AG09309 (cell line): ENCODE measurements around the gene IQCE.
A peak's percentile ranks its signal among the peaks of the same experiment; 100 is the strongest.

Experiments used
- DNase-seq: peaks from one replicate; pipeline ENCODE4 v3.0.0-alpha.2; 2010; ENCODE audit warnings: low read depth
- H3K4me3 ChIP-seq: 2 replicates; pipeline ENCODE4 v1.5.1; 2011; ENCODE audit warnings: mild to moderate bottlenecking, low read depth, low read length, moderate library complexity; ENCODE audit not compliant: control insufficient read depth
- CTCF ChIP-seq: IDR thresholded peaks from 2 replicates; pipeline ENCODE4 v1.5.1; 2011; ENCODE audit warnings: mild to moderate bottlenecking, low read depth, low read length, inconsistent platforms; ENCODE audit not compliant: insufficient read depth, control insufficient read depth; ENCODE audit errors: missing control alignments

Gene IQCE

GRCh38 chr7:2638224-2638991 lies 79.6 kb downstream of the IQCE start:
- no peak for TF ChIP-seq CTCF
- no peak overlapping the region; the same call in none of the 2 replicates for H3K4me3 ChIP-seq
- peak; percentile 43 for DNase-seq

DNA sequence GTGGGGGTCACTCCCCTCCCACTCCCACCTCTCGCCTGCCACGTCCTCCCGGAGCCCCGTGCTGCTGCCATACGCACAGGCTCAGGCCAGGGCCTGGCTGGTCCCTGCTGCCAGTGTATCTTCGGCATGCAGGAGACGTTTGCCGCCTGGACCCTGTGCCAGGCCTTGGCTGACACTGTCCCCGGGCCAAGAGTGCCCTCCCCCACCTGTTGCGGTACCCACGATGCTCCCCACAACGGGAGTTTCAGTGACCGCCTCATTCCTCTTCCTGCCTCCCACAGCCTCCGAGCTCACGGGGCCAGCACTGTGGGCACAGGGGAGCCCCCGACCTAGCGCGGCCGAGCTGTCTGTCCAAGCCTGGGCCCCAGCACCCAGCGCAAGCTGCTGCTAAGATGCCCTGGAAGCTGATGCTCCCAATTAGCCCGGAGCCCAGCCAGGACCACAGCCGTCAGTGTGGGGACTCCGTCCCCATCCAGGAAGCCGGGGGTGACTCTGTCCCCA lies 80.5 kb downstream of the IQCE start:
- no peak overlapping the region for H3K4me3 ChIP-seq
- TF ChIP-seq CTCF = no peak
- DNase-seq = no peak

- no peak overlapping the region for H3K4me3 ChIP-seq
- TF ChIP-seq CTCF = no peak
- DNase-seq = no peak
Observed at GRCh38 chr7:2639695-2640481, 81.1 kb downstream of the IQCE start.

DNA sequence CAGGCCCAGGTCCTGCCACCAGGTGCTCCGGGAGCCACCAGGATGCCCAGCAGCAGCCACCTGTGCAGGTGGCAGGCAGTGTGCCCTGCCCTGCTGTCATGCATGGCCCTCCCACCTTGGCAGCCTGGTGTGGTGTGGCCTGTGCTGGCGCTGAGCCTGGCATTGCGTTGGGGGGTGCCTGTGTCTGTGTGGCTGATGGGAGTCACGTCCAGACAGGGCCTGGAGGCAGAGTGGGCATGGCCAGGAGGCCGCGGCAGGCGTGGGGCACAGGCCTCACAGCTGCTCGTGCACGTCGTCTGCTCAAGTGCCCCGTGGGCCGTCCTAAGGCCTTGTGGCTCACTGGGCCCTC lies 81.7 kb downstream of the IQCE start:
- no peak for TF ChIP-seq CTCF
- no peak overlapping the region for H3K4me3 ChIP-seq
- DNase-seq = no peak

- H3K4me3 ChIP-seq = peak overlapping the region; percentile 11
- no peak for TF ChIP-seq CTCF
- no peak for DNase-seq
Observed at GRCh38 chr7:2640846-2641316, 82.1 kb downstream of the IQCE start.

DNA sequence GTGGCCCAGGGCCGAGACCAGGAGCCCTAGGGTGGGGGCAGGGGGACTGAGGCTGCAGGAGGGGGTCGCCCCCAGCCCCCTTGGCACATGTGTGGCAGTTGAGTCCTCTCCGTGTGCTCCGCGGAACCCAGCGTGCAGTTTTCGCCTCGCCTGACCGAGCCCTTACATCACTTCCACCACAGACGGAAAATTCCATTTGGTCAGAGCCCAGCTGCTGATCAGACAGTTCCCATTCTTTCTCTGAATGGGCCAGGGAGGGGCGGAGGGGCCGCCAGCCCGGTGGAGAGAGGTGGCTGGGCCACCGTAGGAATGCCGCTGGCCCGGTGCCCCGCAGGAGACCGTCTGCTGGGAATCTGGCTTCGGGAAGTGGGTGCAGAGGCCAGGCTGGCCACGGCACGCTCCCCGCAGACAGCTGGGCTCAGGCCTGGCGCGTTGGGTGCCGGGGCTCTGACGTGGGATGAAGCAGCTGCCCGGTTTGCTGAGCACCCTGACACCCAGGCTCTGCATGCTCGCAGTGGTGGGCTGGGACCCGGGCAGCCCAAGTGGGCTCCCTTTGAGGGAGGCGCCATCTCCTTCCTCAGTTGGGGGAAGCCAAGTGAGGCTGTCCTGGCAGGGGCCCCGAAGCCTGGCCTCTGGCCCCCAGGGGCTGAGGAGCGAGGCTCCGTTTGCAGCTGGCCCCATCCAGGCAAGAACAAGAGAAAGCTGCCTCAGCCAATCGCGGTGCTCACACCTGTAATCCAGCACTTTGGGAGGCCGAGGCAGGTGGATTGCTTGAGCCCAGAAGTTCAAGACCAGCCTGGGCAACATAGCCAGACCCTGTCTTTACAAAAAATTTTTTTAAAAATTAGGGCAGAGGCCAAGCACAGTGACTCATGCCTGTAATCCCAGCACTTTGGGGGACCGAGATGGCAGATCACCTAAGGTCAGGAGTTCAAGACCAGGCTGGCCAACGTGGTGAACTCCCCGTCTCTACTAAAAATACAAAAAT lies 82.9 kb downstream of the IQCE start:
- TF ChIP-seq CTCF = no peak
- peak; percentile 92 for DNase-seq
- H3K4me3 ChIP-seq = peak overlapping the region; percentile 11
